MM.1S (cell line): ENCODE data around the gene BAG5.

Experiments used
- DNase-seq: peaks from one replicate; pipeline ENCODE4 v3.0.0-alpha.2; 2015
- H2AFZ ChIP-seq: fragments of 300-600 bp; sonication (generic); 2 replicates; pipeline ENCODE4 v1.6.0; 2016; ENCODE audit warnings: antibody characterized with exemption, low read length
- H3F3A ChIP-seq: fragments of 300-600 bp; sonication (generic); 2 replicates; pipeline ENCODE4 v1.6.1; 2016; ENCODE audit warnings: mild to moderate bottlenecking, antibody characterized with exemption, low read length, moderate library complexity, mixed read lengths; ENCODE audit not compliant: insufficient read depth
- H3K27ac ChIP-seq: fragments of 300-600 bp; sonication (generic); 2 replicates; pipeline ENCODE4 v1.5.1; 2016; ENCODE audit warnings: mild to moderate bottlenecking, low read length
- H3K27me3 ChIP-seq: fragments of 300-600 bp; sonication (generic); replicated peaks from 2 replicates; pipeline ENCODE4 v1.6.0; 2016; ENCODE audit warnings: low read length; ENCODE audit not compliant: insufficient read depth
- H3K36me3 ChIP-seq: fragments of 300-600 bp; sonication (generic); replicated peaks from 2 replicates; pipeline ENCODE4 v1.6.1; 2016; ENCODE audit warnings: mild to moderate bottlenecking, low read length, mixed read lengths; ENCODE audit not compliant: insufficient read depth
- H3K4me1 ChIP-seq: fragments of 300-600 bp; sonication (generic); 2 replicates; pipeline ENCODE4 v1.6.1; 2016; ENCODE audit warnings: low read length, mixed read lengths
- H3K4me2 ChIP-seq: fragments of 300-600 bp; sonication (generic); 2 replicates; pipeline ENCODE4 v1.6.0; 2016; ENCODE audit warnings: low read depth, low read length
- H3K4me3 ChIP-seq: fragments of 300-600 bp; sonication (generic); 2 replicates; pipeline ENCODE4 v1.5.1; 2016; ENCODE audit warnings: low read length, mixed read lengths
- H3K79me2 ChIP-seq: fragments of 300-600 bp; sonication (generic); 2 replicates; pipeline ENCODE4 v1.6.1; 2016; ENCODE audit warnings: mixed run types, low read length, mixed read lengths
- H3K9ac ChIP-seq: fragments of 300-600 bp; sonication (generic); 2 replicates; pipeline ENCODE4 v1.6.1; 2016; ENCODE audit warnings: low read length, mixed read lengths
- H3K9me2 ChIP-seq: fragments of 300-600 bp; sonication (generic); replicated peaks from 2 replicates; pipeline ENCODE4 v1.6.1; 2016; ENCODE audit warnings: mild to moderate bottlenecking, low read length, mixed read lengths; ENCODE audit not compliant: insufficient read depth
- H3K9me3 ChIP-seq: fragments of 300-600 bp; sonication (generic); replicated peaks from 2 replicates; pipeline ENCODE4 v1.6.1; 2016; ENCODE audit warnings: mild to moderate bottlenecking, low read length, mixed read lengths; ENCODE audit not compliant: insufficient read depth
- H4K20me1 ChIP-seq: fragments of 300-600 bp; sonication (generic); 2 replicates; pipeline ENCODE4 v1.6.1; 2016; ENCODE audit warnings: mild to moderate bottlenecking, low read length, moderate library complexity, mixed read lengths; ENCODE audit not compliant: insufficient read depth
- EZH2 ChIP-seq: fragments of 300-600 bp; sonication (generic); optimal IDR thresholded peaks from 2 replicates; pipeline ENCODE3; 2017; ENCODE audit warnings: low read depth, mild to moderate bottlenecking, antibody characterized with exemption, low read length, mixed read lengths
- EZH2phosphoT487 ChIP-seq: fragments of 300-600 bp; sonication (generic); IDR thresholded peaks from 2 replicates; pipeline ENCODE4 v1.6.1; 2018; ENCODE audit warnings: antibody characterized with exemption, low read length
- TF ChIP-seq, protein P1 (sequence below): fragments of 300-600 bp; sonication (generic); IDR thresholded peaks from 2 replicates; pipeline ENCODE4 v1.5.1; 2016; ENCODE audit warnings: antibody characterized with exemption, low read length, mixed read lengths

The BAG5 gene

DNA sequence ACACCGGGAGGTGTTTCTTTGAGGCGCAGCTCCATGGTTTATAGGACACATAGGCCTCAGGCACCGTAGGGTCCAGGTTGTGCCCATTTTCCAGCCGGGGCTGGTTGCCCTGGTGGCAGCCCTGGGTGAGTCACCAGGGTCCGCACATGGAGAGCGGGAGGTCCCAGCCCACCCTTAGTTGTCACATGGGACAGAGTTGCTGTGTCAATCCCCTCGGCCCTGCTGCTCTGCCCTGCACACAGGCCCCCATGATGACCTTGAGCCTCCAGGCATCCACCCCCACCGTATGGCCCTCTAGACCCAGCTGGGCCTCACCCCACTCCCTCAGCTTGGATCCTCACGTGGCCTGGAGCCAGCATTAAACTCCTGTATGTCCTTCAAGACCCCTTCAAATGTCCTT, 25.8 kb downstream of the BAG5 start:
- Histone ChIP-seq H3K9me3 (no peaks in the 10 kb centered on the region), H3K27ac (no peak overlapping the region), H3K4me1 (no peaks in the 10 kb centered on the region), H4K20me1 (no peaks in the 10 kb centered on the region), H3K9me2 (no peaks in the 10 kb centered on the region), H3K79me2 (no peaks in the 10 kb centered on the region), H3K4me2 (no peak overlapping the region), H2AFZ (no peak overlapping the region), H3K36me3 (no peaks in the 10 kb centered on the region), H3K9ac (no peak overlapping the region), H3F3A (no peaks in the 10 kb centered on the region), H3K4me3 (no peak overlapping the region), H3K27me3 (no peaks in the 10 kb centered on the region)
- TF ChIP-seq, protein P1, sequence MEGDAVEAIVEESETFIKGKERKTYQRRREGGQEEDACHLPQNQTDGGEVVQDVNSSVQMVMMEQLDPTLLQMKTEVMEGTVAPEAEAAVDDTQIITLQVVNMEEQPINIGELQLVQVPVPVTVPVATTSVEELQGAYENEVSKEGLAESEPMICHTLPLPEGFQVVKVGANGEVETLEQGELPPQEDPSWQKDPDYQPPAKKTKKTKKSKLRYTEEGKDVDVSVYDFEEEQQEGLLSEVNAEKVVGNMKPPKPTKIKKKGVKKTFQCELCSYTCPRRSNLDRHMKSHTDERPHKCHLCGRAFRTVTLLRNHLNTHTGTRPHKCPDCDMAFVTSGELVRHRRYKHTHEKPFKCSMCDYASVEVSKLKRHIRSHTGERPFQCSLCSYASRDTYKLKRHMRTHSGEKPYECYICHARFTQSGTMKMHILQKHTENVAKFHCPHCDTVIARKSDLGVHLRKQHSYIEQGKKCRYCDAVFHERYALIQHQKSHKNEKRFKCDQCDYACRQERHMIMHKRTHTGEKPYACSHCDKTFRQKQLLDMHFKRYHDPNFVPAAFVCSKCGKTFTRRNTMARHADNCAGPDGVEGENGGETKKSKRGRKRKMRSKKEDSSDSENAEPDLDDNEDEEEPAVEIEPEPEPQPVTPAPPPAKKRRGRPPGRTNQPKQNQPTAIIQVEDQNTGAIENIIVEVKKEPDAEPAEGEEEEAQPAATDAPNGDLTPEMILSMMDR = no peak
- TF ChIP-seq EZH2 = no peak
- TF ChIP-seq EZH2phosphoT487 = no peak
- DNase-seq = no peak

DNA sequence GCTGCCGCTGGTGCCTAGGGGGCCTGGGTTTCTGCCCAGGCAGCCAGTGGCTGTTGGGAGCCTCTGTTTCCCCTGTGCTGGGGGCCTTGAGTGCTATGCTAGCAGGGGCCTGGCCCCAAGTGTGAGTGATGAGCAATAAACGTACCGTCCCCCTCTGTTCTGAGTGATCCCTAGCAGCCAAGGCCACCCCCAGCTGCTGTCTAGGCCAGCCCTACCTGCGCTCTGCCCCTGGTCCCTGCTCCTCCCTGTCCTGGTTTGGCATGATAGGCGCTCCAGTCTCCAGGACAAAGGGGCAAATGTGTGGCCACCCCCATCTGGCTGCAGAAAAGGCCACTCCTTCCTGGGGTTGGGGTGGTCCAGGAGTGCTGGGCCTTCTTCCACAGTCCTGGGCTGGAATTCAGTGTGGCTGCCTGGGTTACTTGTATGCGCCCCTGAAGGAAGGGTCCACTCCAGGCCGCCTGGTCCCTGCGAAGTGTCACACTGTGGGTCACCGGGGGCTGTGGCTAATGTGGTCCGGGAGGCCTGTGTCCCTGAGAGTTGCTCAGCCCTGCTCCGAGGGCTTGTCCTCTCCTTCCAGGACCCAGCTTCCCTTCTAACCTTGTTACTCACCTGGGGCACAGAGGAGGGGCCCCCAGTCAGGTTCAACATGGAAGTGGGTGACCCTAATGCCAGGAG, 26.4 kb downstream of the BAG5 start:
- no peak overlapping the region for H3K4me2 ChIP-seq
- DNase-seq = no peak
- H3K9ac ChIP-seq = no peak overlapping the region
- no peak for TF ChIP-seq EZH2
- TF ChIP-seq, protein P1 = no peak
- TF ChIP-seq EZH2phosphoT487 = no peak
- no peaks in the 10 kb centered on the region for H3K9me2 ChIP-seq
- H3K4me3 ChIP-seq = no peak overlapping the region
- no peaks in the 10 kb centered on the region for H4K20me1 ChIP-seq
- H3F3A ChIP-seq = no peaks in the 10 kb centered on the region
- H2AFZ ChIP-seq = no peak overlapping the region
- no peaks in the 10 kb centered on the region for H3K27me3 ChIP-seq
- no peaks in the 10 kb centered on the region for H3K9me3 ChIP-seq
- no peaks in the 10 kb centered on the region for H3K36me3 ChIP-seq
- H3K27ac ChIP-seq = no peak overlapping the region
- H3K79me2 ChIP-seq = peaks cover 5% of the 10 kb centered on the region; the same call in 1 of the 2 replicates
- no peaks in the 10 kb centered on the region for H3K4me1 ChIP-seq

DNA sequence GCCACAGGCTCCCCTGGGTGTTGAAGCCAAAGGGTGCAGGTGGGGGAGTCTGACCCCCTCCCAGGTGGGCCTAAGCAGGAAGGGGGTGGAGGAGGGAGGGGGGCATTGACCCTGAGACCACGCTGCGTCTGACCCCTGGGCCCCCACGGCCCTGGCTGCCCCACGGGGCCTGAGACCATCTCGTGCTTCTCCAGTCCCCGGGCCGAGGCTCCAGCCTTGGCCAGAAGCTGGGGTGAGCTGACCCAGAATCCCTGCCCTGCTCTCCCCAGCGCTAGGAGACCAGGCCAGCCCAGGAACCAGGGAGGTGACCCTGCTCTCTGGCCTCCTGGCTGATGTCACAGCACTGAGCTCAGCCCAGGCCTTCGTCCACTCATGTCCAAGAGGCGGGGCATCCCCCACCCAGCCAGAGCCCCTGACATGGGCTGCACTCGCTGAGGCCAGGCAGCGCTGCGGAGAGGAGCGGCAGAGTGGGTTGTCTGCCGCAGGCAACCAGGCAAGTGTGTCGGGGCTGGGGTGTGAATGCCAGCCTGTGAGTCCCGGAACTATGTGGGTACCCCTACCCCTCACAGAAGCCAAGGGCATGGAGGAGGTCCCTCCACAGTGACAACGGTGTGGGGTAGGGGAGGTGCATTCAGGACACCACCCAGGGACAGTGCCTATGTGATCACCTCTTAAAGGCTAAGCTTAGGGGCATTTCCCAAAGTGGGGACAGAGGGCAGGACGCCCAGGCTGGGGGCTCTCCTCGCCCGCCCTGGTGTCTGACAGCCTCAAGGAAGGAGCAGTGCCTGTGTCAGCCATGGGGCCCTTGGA, 27.2 kb downstream of the BAG5 start:
- H3K4me2 ChIP-seq = no peak overlapping the region
- no peak for TF ChIP-seq EZH2
- H4K20me1 ChIP-seq = no peaks in the 10 kb centered on the region
- no peaks in the 10 kb centered on the region for H3K9me3 ChIP-seq
- no peaks in the 10 kb centered on the region for H3F3A ChIP-seq
- DNase-seq = no peak
- no peak overlapping the region for H2AFZ ChIP-seq
- no peaks in the 10 kb centered on the region for H3K9me2 ChIP-seq
- H3K9ac ChIP-seq = no peak overlapping the region
- H3K4me1 ChIP-seq = no peaks in the 10 kb centered on the region
- peaks cover 13% of the 10 kb centered on the region for H3K79me2 ChIP-seq
- no peaks in the 10 kb centered on the region for H3K36me3 ChIP-seq
- H3K4me3 ChIP-seq = no peak overlapping the region
- no peak overlapping the region for H3K27ac ChIP-seq
- no peaks in the 10 kb centered on the region for H3K27me3 ChIP-seq
